Stomach (tissue), 4 donors: ENCODE results near the gene BCL11B.

ENCODE experiments used
- EP300 ChIP-seq: sonication (generic); formaldehyde crosslinking; IDR thresholded peaks from one replicate; pipeline ENCODE4 v1.6.1; 2017; ENCODE audit warnings: antibody characterized with exemption
- POLR2A ChIP-seq, 4 donors: fragments of 450-650 bp; IDR thresholded peaks; one replicate each; pipeline ENCODE4 v1.6.1; 2016; ENCODE audit warnings: antibody characterized with exemption in 4 of 4, control low read depth in 2 of 4, mild to moderate bottlenecking in 1 of 4, moderate library complexity in 1 of 4

DNA sequence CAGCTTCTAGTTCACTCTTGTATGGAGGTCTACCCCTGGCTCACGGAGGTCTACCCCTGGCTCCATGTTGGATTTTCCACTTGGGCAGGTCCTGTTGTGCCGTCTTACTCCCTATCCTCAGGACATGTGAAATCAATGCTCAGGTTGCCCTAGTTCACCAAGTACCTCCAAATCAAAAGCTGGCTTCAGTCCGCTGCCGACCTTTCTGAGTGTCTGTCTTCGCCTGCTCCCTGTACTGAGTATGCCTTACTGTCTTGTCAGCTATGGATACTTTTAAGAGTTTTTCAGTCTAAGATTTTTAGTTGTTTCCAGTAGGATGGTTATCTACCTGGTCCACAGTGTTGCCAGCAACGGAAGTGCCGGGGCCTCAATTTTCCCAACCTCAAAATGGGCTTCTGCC, 40.1 kb upstream of the BCL11B start:
- no peak for TF ChIP-seq POLR2A (IDR thresholded peaks at IDR 0.05)
- TF ChIP-seq EP300: no peak
